GM21529 (cell line): Measurements from ENCODE around the gene CXCL3.

Source experiments
- ATAC-seq: cut with Tn5 transposase; IDR thresholded peaks from one replicate; pipeline ENCODE4 v1.9.1; 2021; ENCODE audit not compliant: unreplicated experiment

Gene CXCL3

DNA sequence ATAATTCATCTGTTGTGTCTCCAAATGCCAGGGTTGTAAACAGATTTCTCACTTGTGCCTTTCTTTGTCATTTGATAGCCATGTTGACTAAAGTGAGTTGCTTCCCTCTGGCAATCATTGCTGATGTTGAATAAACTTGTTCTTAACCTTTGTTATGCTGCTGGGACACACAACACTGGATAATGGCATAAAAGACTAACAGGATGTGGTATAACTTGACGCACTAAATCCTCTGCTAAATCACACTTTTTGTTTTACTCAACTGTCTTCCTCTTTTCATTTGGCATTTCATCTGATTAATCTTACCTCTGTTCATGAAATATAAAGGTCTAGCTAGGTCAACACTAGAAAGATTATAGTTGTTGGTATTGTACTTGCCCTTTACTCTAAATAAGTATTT lies 22.4 kb downstream of the CXCL3 start:
- no peak for ATAC-seq

DNA sequence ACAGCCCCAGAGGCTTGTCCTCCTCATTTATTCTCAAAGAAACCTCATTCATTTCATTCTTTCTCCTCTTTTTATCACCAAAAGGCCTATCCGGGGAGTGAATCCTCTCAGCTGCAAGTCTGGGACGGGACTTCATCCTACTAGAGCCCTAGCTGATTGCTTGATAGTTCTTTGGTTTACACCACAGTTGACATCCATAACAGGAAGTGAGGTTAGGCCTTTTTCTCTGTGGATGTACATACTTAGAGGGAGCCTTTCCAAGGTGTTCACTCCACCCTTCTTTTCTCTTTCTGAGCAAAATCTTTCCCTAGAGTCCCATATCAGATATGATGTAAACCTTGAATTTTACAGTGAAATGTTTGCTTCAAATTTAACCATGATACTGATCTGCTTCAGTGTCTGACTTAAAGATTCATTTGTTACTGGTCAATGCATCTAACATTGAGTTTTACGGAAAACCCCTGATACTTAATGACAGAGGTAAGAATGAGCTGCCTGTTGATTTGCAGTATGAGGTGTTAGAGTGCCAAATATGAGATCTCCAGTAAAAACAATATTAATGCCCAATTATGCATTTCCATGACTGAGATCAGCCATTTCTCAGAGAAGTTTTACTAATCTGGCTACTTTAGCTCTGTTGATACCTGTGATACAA lies 23.2 kb downstream of the CXCL3 start:
- ATAC-seq = no peak

DNA sequence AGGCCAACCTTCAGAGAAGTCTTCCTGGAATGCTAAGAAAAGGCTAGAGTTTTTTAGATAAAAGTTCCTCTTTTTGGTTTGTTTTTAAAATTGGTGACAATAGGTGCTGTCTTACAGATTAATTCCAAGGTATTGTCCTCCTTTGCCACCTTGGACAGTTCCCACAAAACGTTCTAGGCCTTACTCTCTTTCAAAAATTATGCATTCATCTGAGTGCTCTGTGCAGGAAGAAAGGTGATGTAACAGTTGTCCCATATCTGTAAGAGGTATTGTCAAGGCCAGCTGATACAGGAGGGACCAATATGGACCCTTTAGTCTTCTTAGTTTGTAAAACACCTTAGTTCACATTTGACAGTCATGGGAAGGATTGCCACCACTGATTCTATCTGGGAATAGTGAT lies 24.2 kb downstream of the CXCL3 start:
- ATAC-seq = no peak

DNA sequence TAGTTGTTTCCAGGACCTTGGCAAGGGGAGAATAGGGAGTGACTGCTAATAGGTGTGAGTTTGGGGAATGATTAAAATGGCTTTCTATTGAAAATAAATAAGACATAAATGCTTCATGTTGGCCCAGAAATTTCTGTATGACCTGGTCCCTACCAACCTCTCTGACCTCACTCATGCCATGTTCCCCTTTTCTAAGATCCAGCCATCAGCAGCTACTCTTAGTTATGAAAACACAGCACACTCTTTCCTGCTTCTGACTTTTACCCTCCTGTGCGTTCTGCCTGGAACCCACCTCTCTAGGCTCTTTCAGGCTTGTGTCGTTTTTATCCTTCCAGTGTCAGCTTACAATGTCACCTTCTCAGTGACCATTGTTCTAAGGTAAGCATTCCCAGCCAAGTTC lies 25.2 kb downstream of the CXCL3 start:
- no peak for ATAC-seq

DNA sequence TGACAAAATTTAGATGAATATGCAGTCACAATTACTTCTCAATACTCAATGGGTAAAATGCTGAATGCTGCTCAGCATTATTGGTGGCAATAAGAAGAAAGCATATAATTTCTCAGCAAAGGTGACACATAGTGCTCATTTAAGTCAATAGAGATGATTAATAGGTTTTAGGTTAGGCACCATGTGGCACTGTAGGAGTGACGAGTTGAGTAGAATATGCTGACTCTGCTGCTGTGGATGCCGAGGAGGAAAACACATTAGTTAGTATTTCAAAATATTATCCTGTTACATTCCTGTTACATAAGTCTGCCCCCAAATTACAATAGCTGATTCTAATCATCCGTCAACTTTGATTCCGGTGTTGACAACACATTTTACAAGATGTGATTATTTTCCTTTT lies 26.4 kb downstream of the CXCL3 start:
- no peak for ATAC-seq

DNA sequence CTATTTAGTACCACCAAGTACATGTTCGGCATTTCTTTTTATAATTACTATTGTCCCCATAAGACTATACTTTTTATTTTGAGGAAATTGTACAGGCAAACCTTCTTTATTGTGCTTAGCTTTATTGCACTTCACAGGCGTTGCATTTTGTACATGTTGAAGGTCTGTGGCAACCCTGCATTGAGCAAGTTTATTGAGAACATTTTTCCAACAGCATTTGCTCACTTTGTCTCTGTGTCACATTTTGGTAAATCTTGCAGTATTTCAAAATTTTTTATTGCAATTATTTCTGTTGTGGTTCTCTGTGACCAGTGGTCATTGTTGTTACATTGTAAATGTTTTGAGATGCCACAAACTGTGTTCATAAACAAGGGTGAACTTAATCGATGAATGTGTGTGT lies 29.2 kb downstream of the CXCL3 start:
- no peak for ATAC-seq

DNA sequence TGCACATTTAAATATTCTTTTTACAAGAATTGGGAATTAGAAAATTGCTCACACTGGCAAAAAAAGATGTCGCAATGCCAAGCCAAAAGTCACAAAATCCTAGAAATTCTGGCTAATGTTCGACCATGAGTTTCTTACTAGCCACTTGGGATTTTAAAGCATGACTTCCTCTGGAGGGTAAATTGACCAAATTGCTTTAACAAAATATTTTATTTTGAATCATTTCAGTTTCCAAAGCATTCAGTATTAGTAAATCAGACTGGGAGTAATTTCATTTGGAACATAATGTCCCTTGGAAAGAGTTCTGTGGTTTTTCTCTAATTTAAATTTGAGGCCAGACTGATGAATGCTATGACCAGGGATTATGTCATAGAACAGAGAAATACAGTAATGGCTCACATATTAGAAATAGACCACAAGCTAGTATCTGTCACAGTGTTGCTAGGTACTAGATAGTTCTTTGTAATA lies 32.4 kb downstream of the CXCL3 start:
- ATAC-seq = no peak

DNA sequence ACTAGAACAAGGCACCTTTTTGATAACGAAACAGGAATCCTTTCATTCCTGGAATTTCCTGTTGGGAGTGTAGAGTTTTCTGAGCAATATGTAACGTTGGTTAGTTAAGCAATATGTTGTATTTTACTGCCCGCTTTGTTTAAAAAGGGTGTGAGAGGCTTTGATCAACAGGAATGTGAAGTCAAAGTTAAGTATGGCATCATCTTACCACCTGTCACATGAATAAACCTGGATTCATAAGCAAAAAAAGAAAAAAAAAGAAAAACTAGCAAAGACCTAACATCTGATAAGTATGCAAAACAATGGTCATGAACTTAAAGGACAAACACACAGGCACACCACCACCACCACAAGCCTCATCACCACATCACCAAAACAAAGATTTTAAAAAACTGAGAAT lies 33.0 kb downstream of the CXCL3 start:
- ATAC-seq = no peak

DNA sequence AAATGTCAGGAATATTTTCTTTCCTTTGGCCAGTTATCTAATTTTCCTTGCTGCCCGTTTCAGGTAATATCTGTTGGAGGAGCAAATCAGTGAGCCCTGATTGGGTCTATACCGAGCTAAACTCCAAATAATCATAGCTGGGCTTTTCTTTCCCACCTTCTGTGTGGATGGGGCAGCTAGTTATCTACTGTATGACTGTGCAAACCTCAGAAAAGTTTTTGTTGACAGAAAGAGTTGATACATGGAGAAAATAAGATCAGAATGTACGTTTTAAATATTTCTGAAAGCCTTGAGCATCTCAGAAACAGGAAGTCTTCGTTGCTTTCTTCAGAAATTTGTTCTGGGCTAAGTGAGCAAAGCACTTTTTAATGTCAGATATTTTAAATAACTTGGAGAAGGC lies 33.8 kb downstream of the CXCL3 start:
- no peak for ATAC-seq

DNA sequence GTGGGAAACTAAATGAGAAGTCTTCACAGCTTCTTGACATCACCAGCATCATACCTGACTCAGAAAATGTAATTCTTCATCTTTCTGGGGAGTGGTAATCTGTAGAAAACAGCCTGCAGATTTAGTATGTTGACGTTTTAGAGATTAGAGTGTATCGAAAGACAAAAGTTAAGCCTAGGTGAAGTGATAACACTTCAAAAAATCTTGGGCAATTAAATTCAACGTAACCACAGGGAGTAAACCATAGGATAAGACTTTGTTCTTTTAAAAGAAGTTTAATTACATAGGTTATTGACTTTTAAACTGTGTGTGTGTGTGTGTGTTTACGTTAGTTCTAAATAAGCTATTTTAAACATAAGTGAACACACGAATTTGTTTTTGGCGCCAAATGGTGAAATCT lies 38.2 kb downstream of the CXCL3 start:
- ATAC-seq = no peak

DNA sequence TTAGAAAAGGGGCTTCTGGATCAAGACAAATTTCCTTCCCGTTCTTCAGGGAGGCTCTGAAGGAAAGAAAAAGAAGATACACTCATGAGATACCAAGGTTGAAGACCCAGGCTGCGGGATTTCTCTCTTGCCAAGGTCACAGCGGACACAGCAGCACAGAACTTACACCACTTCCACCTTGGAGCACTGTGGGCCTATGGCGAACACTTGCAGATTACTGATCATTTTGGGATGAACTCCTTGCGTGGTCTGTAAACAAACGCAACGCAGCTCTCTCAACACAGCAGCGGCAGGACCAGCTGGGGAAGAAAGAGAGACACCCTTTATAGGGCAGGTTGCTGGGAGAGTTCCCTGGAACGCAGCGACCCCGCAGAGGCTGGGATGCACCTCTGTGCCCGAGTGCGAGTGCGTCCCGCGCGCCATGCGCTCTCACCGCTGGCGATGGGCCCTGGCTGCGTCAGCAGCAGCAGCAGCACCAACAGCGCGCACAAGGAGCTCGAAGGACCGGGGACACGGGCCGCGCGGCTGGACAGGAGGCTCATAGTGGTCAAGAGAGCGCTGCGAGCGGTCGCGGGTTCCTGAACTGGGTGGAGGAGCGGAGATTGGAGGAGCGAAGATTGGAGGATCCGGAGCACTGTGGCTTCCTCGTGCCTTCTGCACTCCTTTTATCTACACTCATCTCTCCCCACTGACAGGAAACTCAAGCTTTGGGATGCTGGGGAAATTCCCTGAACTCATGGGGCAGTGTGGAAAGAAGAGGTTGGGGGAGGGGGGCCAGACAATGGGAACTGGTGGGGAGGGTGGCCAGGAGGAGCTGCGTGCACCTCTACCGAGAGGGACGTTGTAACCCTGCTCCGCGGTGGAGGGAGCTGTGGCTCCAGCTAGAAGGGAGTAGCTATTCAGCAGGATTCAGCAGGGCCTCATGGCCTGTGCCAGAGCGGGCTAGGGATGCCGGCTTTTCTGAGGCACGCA lies 40.2 kb downstream of the CXCL3 start, which contains the start of gene CXCL5:
Gene CXCL5 (minus strand): TSS at position 638 of the 972 bp plus-strand sequence. CDS start 96 bp downstream, at position 542.
- no peak for ATAC-seq

DNA sequence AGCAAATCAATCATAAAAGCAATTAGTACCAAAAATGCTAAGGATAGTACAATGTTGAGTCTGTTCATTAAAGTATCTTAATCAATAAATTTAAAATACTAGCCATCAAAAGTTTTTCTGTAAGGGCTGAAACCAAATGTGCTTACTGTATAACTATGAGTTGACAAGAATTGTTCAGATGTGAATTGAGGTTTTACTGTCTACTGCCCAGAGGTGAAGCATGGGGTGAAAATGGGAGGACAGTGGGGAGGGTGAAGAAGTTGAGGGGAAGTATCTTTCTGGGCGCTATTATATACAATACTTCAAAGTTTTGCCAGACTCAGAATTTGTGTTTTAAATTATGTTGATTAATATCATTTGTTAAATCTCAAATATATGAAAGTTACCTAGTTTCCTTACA lies 46.4 kb downstream of the CXCL3 start:
- no peak for ATAC-seq

DNA sequence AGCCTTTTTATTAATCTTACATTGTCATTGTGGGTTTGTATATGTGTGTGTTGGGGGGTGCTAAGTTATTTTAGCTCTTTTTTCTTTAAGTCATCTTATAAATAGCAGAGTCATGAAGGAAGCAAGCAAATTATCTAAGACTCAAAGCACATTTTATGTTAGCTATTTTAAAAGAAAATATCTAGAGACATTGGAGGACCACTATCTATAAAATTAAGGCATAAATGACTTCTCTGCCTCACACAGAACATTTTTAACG lies 46.8 kb downstream of the CXCL3 start:
- ATAC-seq = no peak

DNA sequence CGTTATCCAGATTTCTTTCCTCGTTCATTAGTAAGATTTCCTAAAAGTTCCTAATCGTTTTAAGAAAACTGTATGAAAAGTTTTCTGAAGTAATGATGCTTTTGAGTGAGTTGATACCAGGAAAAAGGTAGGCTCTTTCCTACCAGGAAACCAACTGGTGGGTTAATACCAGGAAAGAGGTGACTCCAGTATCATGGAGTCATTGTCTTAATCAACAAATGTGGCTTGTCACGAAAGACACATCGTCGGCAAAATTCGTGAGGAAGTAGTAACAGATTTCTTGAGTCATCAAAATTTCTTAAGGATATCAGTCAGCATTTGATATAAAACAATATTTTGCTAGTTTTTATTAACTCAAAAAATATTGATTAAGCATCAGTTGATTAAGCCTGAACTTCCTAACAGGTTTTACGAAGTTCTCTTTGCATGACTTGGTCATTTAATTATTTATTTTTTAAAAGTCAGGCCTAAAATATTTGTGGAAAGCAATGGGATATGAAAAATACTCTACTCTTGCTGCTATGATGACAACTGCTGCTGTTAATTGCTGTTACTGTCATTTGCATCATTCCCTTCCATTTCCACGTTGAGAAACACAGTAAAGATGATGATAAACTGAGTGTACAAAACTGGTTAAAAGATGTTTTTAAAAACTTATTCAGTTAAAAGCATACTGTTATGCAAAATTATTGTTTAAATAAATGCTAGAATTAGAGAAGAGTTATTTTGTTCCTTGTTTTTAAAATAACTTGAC lies 47.3 kb downstream of the CXCL3 start:
- no peak for ATAC-seq

DNA sequence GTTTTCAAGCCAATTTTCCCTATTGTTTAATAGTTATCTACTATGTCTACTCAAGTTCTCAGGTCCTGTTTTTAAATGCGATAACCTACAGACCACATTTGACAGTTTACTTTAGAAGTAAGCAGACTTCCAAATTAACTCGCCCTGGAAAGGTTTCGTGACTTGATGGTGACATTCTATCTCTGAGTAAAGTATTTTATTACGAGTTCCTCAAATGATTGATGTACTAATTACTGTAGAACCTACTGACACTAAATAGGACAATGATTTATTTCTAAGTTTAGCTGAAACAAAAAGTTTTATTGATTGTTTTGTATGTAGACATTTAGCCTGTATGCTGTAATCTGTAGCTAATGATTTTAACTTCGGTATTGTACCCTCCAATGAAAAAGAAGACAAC lies 48.6 kb downstream of the CXCL3 start:
- ATAC-seq = no peak

DNA sequence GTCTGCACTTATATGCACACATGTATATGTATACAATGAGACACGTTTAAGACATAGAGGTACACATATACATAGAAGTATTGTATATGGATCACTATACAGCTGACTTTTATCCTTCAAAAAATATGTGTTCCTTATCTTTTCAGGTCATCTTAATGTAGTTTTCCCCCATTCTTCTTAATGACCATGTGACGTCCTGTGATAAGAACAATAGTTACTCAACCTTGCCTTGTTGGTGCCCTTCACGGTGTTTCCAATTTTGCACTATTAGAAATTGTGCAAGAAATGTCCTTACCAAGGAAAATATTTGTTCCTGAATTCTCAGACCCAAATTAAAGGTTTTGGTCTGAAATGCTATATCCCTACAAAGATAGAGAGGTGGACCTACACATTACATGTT lies 49.5 kb downstream of the CXCL3 start:
- no peak for ATAC-seq

DNA sequence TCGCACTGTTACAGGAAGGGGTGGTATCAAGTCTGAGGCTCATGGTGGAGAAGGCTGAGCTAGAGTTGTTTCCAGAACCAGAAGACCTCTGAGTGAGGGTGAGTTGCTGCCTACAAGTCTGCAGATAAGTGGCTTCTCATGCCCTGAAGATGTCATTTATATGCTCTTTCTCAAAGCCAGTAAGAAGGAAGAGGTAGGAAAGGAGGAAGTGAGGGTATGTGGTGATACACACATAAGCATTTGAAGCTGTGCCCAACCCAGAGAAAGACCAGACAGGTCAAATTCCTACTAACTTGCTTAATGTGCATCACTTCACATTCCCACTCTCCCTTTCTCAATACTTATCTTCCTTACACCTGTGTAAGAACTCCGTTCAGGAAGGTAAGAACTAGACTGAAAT lies 50.4 kb downstream of the CXCL3 start, which contains the start of gene PPBP:
Gene PPBP (minus strand): TSS at position 130 of the 400 bp plus-strand sequence. CDS start 87 bp downstream, at position 43.
- ATAC-seq = no peak
